ENCODE measurements around the gene BACH2.

BACH2 gene

DNA sequence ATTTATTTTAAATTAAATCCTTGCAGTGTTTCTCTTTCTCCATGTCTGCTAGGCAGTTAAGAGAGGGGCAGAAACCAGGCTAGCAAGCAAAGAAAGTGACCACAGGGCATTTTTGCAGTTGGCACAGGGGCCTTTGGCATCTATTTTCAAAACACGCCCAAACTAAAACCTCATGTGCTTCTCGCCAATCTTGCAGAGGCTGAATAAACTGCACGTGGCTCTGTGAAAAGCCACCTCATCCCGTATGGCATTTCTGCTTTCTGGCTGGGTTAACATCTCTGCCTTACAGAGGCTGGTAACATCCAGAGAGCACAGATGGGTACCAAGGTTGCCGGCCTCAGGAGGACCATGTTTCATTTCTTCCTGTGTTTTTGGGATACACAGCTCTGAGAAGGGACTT lies 347.8 kb downstream of the BACH2 start:
- no peak overlapping the region for H3K4me3 ChIP-seq (ENCODE audit: low read depth, low read length)
- TF ChIP-seq, protein P1, sequence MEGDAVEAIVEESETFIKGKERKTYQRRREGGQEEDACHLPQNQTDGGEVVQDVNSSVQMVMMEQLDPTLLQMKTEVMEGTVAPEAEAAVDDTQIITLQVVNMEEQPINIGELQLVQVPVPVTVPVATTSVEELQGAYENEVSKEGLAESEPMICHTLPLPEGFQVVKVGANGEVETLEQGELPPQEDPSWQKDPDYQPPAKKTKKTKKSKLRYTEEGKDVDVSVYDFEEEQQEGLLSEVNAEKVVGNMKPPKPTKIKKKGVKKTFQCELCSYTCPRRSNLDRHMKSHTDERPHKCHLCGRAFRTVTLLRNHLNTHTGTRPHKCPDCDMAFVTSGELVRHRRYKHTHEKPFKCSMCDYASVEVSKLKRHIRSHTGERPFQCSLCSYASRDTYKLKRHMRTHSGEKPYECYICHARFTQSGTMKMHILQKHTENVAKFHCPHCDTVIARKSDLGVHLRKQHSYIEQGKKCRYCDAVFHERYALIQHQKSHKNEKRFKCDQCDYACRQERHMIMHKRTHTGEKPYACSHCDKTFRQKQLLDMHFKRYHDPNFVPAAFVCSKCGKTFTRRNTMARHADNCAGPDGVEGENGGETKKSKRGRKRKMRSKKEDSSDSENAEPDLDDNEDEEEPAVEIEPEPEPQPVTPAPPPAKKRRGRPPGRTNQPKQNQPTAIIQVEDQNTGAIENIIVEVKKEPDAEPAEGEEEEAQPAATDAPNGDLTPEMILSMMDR (IDR thresholded peaks at IDR 0.05; ENCODE audit: borderline replicate concordance, insufficient read depth, low read depth, low read length): no peak

DNA sequence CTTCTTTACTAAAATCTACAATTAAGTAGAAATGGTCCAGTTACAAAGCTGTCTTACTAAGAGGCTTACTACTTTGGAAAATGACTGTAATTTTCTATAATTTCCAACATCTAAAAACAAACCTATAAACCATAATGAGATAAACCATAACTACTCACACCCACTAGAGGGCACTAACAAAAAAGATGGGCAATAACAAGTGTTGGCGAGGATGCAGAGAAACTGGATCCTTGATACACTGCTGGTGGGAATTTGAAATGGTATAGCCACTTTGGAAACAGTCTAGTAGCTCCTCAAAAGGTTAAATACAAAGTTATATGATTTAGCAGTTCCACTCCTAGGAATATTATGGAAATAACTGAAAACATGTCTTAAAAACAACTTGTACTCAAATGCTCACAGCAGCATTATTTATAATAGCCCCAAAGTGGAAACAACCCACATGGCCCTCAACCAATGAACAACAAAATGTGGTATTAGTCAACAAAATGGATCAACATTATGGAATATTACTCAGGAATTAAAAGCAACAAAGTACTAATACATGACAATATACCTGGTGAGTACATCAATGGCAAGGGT lies 351.7 kb downstream of the BACH2 start:
- no peak overlapping the region for H3K4me3 ChIP-seq (ENCODE audit: low read depth, low read length)
- TF ChIP-seq, protein P1 (IDR thresholded peaks at IDR 0.05; ENCODE audit: borderline replicate concordance, insufficient read depth, low read depth, low read length): peak; percentile 16; the same call in 1 of the 2 replicates

DNA sequence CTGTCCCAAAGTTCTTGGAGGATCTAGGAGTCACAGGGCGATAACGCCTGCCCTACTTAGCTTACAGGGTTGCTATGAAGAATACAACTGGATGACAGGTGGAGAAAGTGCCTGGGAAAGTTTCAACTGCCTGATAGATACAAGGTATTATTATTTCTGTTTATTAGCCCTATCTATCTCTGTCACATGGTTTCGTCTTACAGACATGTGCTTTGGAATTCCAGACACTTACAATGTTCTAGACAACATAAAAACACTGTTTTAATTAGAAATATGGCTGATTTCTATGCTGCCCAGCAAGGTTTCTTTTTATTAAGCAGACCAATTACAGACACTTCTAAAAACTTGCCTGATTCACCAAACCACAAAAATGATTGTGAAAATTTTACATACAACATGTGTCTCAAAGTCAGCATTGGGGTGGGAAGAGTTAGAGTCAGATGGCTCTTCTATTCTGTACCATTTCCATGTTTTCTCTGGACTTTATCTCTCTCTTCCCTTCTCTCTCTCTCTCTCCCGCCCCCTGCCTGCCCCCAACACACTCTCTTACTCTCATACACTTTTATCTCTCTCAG lies 352.4 kb downstream of the BACH2 start:
- TF ChIP-seq, protein P1 (IDR thresholded peaks at IDR 0.05; ENCODE audit: borderline replicate concordance, insufficient read depth, low read depth, low read length): no peak
- no peak overlapping the region for H3K4me3 ChIP-seq (ENCODE audit: low read depth, low read length)

DNA sequence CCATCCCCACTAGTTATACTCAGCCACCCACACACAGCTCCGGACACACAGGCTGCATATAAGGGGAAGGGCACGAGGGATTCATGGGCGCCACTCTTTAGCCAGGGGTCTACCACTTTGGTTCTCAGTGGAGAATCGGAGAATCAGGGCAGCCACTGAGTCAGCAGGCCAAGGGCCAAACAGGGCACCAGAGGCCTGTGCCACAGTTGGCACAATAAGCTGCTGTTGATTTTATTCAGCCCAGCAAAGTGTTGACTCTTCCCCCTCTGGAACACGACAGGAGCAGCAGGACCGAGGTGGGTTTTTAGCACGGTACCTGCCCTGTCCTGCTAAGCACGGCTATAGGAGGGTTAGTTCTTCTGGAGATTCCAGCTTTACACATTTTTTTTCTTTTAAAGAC lies 354.0 kb downstream of the BACH2 start:
- no peak overlapping the region for H3K4me3 ChIP-seq (ENCODE audit: low read depth, low read length)
- TF ChIP-seq, protein P1 (IDR thresholded peaks at IDR 0.05; ENCODE audit: borderline replicate concordance, insufficient read depth, low read depth, low read length): no peak

DNA sequence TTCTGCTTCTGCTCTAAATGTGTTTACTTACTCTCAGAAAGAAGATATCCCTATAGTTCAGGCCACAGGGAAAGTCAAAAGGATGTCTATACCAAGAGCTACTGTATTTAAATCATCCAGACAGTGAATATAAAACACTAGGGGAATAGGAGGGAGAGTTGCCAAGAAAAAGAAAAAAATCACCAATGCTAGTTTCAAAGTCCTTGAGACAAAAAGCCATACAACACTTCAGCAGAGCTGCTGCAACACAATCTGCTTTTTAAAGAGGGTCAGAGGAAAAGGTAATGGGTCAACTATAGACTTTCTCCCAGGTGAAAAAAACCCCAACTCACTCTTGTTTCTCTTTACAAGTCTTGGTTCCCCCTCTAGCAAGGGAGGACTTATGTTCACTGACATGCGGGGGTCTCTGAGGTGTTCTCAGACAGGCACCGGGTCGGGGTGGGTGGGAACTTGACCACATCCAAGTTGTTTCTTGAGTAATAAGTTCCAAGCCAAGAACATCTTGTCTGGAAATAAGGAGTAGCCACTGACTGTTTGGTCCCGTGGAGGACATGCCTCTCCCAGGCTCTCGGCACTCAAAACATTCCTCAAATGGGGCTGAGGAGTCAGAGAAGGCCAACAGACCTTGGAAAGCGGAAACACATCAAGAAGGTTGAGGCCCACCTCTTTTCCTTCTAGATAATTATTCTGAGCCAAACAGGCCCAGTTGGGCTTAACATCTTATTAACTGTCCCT lies 354.7 kb downstream of the BACH2 start:
- H3K4me3 ChIP-seq (ENCODE audit: low read depth, low read length): no peak overlapping the region
- TF ChIP-seq, protein P1 (IDR thresholded peaks at IDR 0.05; ENCODE audit: borderline replicate concordance, insufficient read depth, low read depth, low read length): no peak

DNA sequence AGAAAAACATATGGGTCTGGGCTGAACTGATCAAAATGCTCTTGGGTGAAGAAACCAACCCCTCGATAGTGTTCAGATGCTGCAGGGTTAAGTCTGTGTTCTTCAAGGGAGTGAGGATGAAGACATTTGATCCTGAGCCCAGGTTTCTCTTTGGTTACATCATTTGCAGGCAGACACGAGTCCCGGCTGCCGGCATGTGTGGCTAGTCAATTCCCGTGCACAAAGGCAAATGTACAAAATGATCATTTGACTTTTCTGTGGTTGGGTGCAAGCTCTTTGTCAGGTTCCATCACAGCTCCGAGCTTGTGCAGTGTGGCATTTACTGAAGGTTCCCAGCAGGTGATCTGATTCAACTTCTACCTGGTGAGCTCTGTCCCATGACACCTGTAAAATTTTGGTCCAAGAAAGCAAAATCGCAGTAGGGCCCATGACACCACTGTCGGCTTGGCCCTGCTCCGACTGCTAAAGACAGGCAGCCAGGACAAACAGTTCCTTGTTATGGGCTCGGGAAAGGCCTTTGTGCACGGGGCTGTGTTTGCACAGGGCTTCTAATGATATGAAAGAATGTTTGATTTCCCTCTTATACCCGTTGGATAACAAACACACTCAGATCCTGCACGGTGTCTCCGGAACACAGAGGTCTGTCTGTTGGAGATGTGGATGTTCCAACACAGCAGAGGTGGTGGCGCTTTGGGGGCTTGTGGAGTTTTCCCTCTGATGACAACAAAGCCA lies 355.4 kb downstream of the BACH2 start:
- H3K4me3 ChIP-seq (ENCODE audit: low read depth, low read length): no peak overlapping the region
- TF ChIP-seq, protein P1 (IDR thresholded peaks at IDR 0.05; ENCODE audit: borderline replicate concordance, insufficient read depth, low read depth, low read length): no peak

All from GM12875 (cell line).